Hepatocyte (in vitro differentiated cells): ENCODE results near the gene ADGRL3.
"Not testable (repeated sequence)": the region's sequence is repeated elsewhere in the genome, so short reads cannot be mapped to it uniquely, and the experiment has no call there.

Experiments used
- EZH2phosphoT487 ChIP-seq: fragments of 200-600 bp; sonication (generic); IDR thresholded peaks from one replicate; pipeline ENCODE4 v1.6.1; 2018; ENCODE audit warnings: antibody characterized with exemption, mild to moderate bottlenecking, low read depth, moderate library complexity; ENCODE audit not compliant: unreplicated experiment, severe bottlenecking
- TF ChIP-seq, protein P1 (sequence below): fragments of 200-600 bp; sonication (generic); IDR thresholded peaks from 2 replicates; pipeline ENCODE4 v1.5.1; 2016; ENCODE audit warnings: antibody characterized with exemption, mild to moderate bottlenecking; ENCODE audit not compliant: poor library complexity

DNA sequence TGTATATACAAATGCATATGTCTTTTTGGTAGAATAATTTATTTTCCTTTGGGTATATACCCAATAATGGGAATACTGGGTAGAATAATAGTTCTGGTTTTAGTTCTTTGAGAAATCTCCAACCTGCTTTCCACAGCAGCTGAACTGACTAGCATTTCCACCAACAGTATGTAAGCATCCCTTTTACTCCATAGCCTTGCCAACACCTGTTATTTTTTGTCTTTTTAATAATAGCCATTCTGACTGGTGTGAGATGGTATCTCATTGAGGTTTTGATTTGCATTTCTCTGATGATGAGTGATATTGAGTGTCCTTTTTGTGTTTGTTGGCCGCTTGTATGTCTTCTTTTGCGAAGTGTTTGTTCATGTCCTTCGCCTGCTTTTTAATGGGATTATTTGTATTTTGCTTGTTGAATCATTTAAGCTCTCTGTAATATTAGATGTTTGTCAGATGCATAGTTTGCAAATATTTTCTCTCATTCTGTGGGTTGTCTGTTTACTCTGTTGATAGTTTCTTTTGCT is 309.7 kb downstream of the ADGRL3 start:
- TF ChIP-seq, protein P1, sequence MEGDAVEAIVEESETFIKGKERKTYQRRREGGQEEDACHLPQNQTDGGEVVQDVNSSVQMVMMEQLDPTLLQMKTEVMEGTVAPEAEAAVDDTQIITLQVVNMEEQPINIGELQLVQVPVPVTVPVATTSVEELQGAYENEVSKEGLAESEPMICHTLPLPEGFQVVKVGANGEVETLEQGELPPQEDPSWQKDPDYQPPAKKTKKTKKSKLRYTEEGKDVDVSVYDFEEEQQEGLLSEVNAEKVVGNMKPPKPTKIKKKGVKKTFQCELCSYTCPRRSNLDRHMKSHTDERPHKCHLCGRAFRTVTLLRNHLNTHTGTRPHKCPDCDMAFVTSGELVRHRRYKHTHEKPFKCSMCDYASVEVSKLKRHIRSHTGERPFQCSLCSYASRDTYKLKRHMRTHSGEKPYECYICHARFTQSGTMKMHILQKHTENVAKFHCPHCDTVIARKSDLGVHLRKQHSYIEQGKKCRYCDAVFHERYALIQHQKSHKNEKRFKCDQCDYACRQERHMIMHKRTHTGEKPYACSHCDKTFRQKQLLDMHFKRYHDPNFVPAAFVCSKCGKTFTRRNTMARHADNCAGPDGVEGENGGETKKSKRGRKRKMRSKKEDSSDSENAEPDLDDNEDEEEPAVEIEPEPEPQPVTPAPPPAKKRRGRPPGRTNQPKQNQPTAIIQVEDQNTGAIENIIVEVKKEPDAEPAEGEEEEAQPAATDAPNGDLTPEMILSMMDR, result not testable (repeated sequence)
- not testable (repeated sequence) for TF ChIP-seq EZH2phosphoT487
